Measurements from ENCODE around the gene DHRSX. TPM values are rescaled to one million over a fixed set of nuclear protein-coding genes. Genes with fewer than 3 reads are reported as not detected.
"Not testable (repeated sequence)": the region's sequence is repeated elsewhere in the genome, so short reads cannot be mapped to it uniquely, and the experiment has no call there.

The DHRSX gene
- polyA plus RNA-seq, 12 donors = 10.4 to 31.5 (median 12.3) TPM; not detected in 1

- not testable (repeated sequence) for DNase-seq
Observed at GRCh38 chrX:2265658-2266444, 234.9 kb downstream of the DHRSX start.

GRCh38 chrX:2264179-2265030, 236.4 kb downstream of the DHRSX start:
- no peak for DNase-seq

- no peak for DNase-seq
Observed at GRCh38 chrX:2263203-2263602, 237.6 kb downstream of the DHRSX start.

- no peak for DNase-seq
Observed at GRCh38 chrX:2262668-2263055, 238.1 kb downstream of the DHRSX start.

- DNase-seq = no peak
Observed at GRCh38 chrX:2261831-2262667, 238.7 kb downstream of the DHRSX start.

GRCh38 chrX:2252331-2253065, 248.3 kb downstream of the DHRSX start:
- DNase-seq = no peak

GRCh38 chrX:2251211-2251610, 249.6 kb downstream of the DHRSX start:
- no peak for DNase-seq

- no peak for DNase-seq
Observed at GRCh38 chrX:2243913-2244460, 256.8 kb downstream of the DHRSX start.

- no peak for DNase-seq
Observed at GRCh38 chrX:2242980-2243379, 257.8 kb downstream of the DHRSX start.

GRCh38 chrX:2242326-2242725, 258.4 kb downstream of the DHRSX start:
- DNase-seq = no peak

GRCh38 chrX:2241496-2241895, 259.3 kb downstream of the DHRSX start:
- DNase-seq = not testable (repeated sequence)

GRCh38 chrX:2240761-2241160, 260.0 kb downstream of the DHRSX start:
- not testable (repeated sequence) for DNase-seq

- DNase-seq = no peak
Observed at GRCh38 chrX:2237976-2238375, 262.8 kb downstream of the DHRSX start.

- DNase-seq = no peak
Observed at GRCh38 chrX:2231570-2232192, 269.1 kb downstream of the DHRSX start.

- DNase-seq = no peak
Observed at GRCh38 chrX:2230457-2230856, 270.3 kb downstream of the DHRSX start.

GRCh38 chrX:2228536-2228935, 272.2 kb downstream of the DHRSX start:
- no peak for DNase-seq

GRCh38 chrX:2226906-2227656, 273.7 kb downstream of the DHRSX start:
- no peak for DNase-seq

GRCh38 chrX:2226182-2226581, 274.6 kb downstream of the DHRSX start:
- DNase-seq = no peak

- no peak for DNase-seq
Observed at GRCh38 chrX:2224597-2225235, 276.1 kb downstream of the DHRSX start.
